Measurements from ENCODE around the gene DDT.
"Not testable (repeated sequence)": the region's sequence is repeated elsewhere in the genome, so short reads cannot be mapped to it uniquely, and the experiment has no call there.

Gene DDT

GRCh38 chr22:23974345-23974744 is at the start of gene DDT:
DDT (minus strand) TSS chr22:23974441; CDS start chr22:23974414, 27 bp downstream.
- DNase-seq (ENCODE audit: low read depth); H3K4me3 ChIP-seq (ENCODE audit: low read depth, low read length): not testable (repeated sequence)

DNA sequence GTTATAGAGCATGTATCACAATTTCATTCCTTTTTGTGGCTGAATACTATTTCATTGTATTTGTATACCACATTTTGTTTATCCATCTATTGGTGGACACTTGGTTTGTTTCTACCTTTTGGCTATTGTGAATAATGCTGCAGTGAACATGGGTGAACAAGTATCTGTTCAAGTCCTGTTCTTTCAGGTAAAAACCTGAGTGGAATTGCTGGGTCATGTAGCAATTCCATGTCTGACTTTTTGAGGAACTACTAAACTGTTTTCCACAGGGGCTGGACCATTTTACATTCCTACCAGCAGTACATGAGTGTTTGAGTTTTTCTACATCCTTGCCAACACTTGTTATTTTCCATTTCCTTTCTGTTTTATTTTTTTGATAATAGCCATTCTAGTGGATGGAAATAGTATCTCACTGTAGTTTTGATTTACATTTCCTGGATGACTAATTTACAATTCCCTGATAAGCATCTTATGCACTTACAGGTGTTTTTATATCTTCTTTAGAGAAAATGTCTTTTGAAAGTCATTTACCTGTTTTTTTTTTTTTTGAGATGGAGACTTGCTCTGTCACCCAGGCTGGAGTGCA is 49.1 kb upstream of the DDT start:
- DNase-seq (ENCODE audit: low read depth), result no peak
- TF ChIP-seq CTCF (IDR thresholded peaks at IDR 0.05; ENCODE audit: control insufficient read depth, extremely low read depth, insufficient read depth), result no peak

DNA sequence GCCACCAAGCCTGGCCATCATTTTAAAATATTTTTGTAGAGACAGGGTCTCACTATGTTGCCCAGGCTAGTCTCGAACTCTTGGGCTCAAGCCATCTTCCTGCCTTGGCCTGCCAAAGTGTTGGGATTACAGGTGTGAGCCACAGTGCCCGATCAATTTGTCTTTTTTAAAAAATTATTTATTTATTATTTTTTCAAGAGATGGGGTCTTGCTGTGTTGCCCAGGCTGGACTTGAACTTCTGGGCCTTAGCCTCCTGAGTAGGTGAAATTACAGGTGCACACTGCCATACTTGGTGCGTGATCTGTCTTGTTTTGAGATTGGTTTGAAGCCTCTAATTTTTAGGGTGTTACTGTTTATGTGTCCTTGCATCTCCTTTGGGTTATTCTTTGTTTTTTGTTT is 47.1 kb upstream of the DDT start:
- TF ChIP-seq CTCF (IDR thresholded peaks at IDR 0.05; ENCODE audit: control insufficient read depth, extremely low read depth, insufficient read depth), result no peak
- H3K4me3 ChIP-seq (ENCODE audit: low read depth, low read length), result no peak overlapping the region
- no peak for DNase-seq (ENCODE audit: low read depth)

More for the DNA sequence above, 49.1 kb upstream of the DDT start:
- no peak overlapping the region for H3K4me3 ChIP-seq (ENCODE audit: low read depth, low read length)

- DNase-seq (ENCODE audit: low read depth), result no peak
- no peak for TF ChIP-seq CTCF (IDR thresholded peaks at IDR 0.05; ENCODE audit: control insufficient read depth, extremely low read depth, insufficient read depth)
Measured at GRCh38 chr22:24016156-24016555, 41.9 kb upstream of the DDT start.

DNA sequence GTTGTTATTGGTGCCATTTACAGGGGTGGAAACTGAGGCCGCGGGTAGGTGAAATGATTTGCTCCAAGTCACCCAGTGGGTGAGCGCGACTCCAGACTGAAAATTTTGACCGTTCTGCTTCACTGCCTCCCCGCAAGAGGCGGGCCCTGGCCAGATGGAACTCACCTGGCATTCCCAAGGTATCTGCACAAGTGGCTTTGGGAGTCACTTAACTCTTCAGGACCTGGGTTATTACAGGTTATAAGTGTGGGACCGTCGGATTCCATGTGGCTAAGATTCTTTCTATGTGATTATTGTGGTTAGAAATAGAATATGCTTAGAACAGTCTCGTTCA is 37.5 kb upstream of the DDT start:
- peak overlapping the region; percentile 96 for H3K4me3 ChIP-seq (ENCODE audit: low read depth, low read length)
- TF ChIP-seq CTCF (IDR thresholded peaks at IDR 0.05; ENCODE audit: control insufficient read depth, extremely low read depth, insufficient read depth), result no peak
- no peak for DNase-seq (ENCODE audit: low read depth)

More at GRCh38 chr22:24016156-24016555, 41.9 kb upstream of the DDT start:
- H3K4me3 ChIP-seq (ENCODE audit: low read depth, low read length), result no peak overlapping the region

- no peak for TF ChIP-seq CTCF (IDR thresholded peaks at IDR 0.05; ENCODE audit: control insufficient read depth, extremely low read depth, insufficient read depth)
- no peak for DNase-seq (ENCODE audit: low read depth)
- H3K4me3 ChIP-seq (ENCODE audit: low read depth, low read length), result no peak overlapping the region
Measured at GRCh38 chr22:24010018-24010391, 35.8 kb upstream of the DDT start.

- DNase-seq (ENCODE audit: low read depth), result no peak
- TF ChIP-seq CTCF (IDR thresholded peaks at IDR 0.05; ENCODE audit: control insufficient read depth, extremely low read depth, insufficient read depth), result no peak
- H3K4me3 ChIP-seq (ENCODE audit: low read depth, low read length), result no peak overlapping the region
Measured at GRCh38 chr22:24009227-24010017, 35.2 kb upstream of the DDT start.

All from LNCaP clone FGC (cell line).